Liver (tissue), 3 donors: ENCODE measurements around the gene DYNLT1.

Experiments
- CTCF ChIP-seq: fragments of 150-350 bp; IDR thresholded peaks from 2 replicates; pipeline ENCODE4 v1.5.1; 2017; ENCODE audit warnings: improper control_type of control experiment, low read depth, low read length; ENCODE audit not compliant: missing input control
- GABPA ChIP-seq, 2 donors: IDR thresholded peaks in 1 of 2; conservative IDR thresholded peaks in 1 of 2; 2 replicates each; pipeline ENCODE4 v1.6.1; 2016; ENCODE audit warnings: antibody characterized with exemption in 2 of 2, mild to moderate bottlenecking in 1 of 2, moderate library complexity in 1 of 2
- JUND ChIP-seq, 2 donors: IDR thresholded peaks; 2 replicates each; pipeline ENCODE4 v1.6.1; 2016; ENCODE audit warnings: antibody characterized with exemption in 2 of 2
- REST ChIP-seq: IDR thresholded peaks from 2 replicates; pipeline ENCODE4 v1.6.1; 2016; ENCODE audit warnings: antibody characterized with exemption, mild to moderate bottlenecking
- SP1 ChIP-seq: IDR thresholded peaks from 2 replicates; pipeline ENCODE4 v1.6.1; 2018; ENCODE audit warnings: antibody characterized with exemption, mild to moderate bottlenecking
- YY1 ChIP-seq: IDR thresholded peaks from 2 replicates; pipeline ENCODE4 v1.6.1; 2016; ENCODE audit warnings: antibody characterized with exemption, mild to moderate bottlenecking
- ZBTB33 ChIP-seq: IDR thresholded peaks from 2 replicates; pipeline ENCODE4 v1.6.1; 2016; ENCODE audit warnings: antibody characterized with exemption
- donor health status: healthy.
- donor health status: healthy.

GRCh38 chr6:158603261-158604047 is 41.1 kb downstream of the DYNLT1 start:
- TF ChIP-seq REST = no peak
- TF ChIP-seq JUND (IDR thresholded peaks at IDR 0.05) = no peak
- TF ChIP-seq ZBTB33 = no peak
- TF ChIP-seq GABPA (IDR thresholded peaks at IDR 0.05 in 1 of 2, conservative IDR thresholded peaks at IDR 0.05 in 1 of 2) = no peak
- no peak for TF ChIP-seq CTCF
- TF ChIP-seq YY1 = no peak
- TF ChIP-seq SP1 = no peak
